ENCODE data around the gene JADE1.

Gene JADE1

DNA sequence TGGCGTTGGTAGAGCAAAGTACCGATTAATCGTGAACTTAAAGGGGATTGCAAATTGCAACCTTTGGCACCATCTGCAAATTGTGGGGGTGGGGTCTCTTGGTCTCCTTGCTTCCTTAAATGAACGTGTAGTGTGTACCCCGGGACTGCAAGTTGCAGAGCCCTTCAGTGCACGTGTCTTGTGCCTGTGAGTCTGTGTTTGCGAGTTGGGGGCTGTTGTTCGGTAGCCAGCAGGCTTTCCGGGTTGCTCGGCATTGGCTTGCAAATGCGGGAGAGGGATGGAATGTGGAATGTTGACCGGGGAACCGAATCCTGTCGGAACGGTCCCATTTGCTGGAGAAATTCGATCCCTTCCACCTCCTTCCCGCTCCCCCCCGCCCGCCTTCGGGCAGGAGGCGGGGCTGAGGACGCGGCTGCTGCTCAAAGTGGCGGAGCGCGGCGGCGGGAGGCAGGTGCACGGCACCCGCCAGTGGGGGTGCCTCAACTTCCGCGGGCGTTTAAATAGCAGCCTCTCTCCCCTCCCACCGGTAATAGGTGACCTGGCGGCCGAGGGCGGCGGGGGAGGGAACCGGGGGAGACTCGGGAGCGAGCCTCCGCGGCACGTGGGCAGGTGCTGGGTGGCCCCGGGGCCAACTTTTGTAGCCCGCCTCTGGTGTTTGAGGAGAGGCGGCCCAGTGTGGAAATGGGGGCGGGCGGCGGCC, 1.5 kb downstream of the JADE1 start:
- no peak for FAIRE-seq

DNA sequence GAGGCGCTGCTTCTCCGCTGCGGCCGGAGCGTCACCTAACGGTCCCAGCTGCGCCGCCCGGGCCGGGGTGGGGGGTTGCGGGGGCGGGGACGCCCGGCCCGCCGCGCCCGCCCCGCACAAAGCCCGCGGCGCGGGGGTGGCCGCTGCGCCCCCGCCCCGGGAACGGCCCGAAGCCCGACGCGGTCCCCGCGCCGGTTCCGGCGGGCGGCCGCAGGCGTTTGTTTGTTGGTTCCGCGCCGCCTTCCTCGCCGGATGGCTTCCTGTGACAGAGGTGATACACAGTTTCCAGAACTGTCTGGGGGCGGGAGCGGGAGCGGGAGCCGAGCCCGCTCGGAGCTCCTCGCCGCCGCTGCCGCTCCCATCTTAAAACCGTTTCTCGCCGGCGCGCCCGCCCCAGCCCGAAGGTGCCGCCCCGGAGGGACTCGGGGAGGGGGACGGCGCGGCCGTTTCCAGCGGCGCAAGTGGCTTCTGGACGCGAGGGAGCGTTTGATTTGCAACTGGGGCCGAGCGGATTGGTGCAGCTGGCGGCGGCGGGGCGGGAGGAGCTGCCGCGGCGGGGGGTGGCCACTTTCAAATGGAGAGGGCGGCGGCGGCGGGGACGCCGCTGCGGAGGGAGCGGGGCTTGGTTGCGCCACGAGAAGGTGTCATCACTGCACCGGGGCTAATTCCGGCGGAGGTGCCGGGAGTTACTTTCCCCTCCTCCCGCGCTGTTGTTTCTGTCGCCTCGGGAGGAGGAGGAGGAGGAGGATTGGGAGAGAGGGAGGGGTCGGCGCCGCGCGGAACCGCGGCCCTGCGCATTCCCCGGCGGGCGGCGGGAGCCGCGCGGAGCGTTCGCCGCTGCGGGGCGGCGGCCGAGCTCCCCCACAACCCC, 2.3 kb downstream of the JADE1 start:
- FAIRE-seq = no peak

DNA sequence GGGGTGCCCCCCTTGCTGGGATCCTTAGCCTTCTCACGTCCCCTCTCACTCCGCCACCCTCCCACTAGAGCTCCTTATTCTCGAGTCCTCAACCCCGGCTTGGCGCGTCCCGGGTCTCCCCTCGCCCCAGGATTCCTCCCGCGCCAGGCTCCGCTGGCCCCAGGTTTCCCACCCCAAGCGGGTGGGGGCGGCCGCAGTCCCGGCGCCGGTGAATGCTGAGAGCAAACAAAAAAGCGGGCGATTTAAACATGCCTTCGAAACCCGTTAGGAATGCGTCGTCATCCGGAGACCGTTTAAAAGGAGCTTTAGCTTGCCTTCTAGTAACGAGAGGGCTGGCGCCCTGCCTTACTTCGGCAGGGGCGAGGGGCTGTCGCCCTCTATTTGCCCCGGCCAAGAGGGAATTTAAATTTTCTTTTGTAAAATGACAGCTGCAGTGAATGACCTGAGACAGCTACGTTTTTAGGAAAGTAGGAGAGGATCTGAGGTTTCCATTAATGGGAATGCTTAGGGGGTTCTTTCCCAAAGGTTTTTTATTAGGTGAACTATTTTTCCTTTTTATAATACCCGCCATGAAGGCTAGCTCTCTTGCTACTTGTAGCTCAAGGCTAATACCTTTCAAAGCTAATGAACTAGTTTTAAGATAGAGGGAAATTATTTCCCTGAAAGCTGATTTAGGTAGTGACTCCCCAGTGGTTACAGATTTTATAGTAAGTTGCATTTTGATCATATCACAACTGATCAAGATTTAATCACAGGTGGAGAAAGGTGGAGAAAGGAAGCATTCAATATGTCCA, 3.1 kb downstream of the JADE1 start:
- no peak for FAIRE-seq

DNA sequence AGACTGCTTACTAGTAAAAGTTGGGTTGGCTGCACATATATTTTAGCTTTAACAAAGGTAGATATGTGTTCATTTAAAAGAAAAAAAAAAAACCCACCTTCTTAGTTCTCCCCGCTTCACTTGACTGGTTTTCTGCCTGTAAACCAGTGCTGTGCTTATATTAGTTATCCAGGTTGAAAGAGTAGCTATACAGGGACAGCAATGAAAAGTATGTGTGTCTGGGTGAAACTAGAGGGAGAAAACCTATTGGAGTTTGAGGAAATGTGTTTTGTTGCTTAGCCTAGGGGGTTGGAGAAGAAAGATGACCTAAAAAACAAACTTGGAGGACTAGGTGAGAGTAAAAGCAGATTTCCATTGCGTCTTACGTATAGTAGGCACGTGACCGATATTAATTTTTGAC, 4.5 kb downstream of the JADE1 start:
- FAIRE-seq = no peak

DNA sequence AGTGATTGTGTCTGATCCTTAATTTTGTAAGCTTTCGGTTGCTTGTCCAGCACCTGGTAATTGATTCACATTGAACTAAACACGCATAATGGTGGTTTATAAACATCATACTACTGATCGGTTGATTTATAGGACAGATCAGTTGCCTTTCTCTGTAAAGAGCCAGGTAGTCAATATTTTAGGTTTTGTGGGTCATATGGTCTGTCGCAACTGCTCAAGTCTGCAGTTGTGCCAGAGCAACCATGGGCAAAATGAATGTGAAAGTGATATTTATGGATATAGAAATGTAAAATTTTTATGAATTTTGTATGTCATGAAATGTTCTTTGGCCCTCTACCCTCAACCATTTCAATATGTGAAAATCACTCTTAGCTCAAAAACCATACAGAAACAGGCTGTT, 8.9 kb downstream of the JADE1 start:
- no peak for FAIRE-seq

DNA sequence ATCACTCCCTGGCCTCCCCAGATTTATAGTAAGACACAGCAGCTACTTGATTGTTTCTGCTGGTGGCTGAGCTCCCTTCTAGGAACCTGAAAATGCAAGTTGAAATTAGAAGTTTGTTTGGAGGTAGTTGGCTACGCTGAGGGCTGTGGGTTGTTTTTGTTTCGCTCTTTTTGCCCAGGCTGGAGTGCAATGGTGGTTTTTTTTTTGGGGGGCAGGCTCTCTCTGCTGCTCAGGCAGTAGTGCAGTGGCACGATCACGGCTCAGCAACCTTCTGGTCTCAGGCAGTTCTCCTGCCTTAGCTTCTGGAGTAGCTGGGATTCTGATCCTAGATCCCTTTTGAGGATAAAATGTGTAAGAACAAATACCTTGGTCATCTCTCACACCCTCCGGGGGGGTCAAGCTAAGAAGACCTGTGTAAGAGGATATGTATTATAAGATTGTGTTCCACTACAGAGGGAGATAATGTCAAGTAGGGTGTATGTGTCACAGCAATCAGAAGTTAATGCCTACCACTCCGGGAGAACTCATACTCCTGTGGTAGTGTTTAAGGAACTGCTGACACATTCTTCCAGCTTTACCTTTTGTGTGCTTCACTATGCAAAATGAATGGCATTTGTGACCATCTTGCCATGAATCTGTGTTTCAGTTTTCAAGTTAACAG, 9.7 kb downstream of the JADE1 start:
- FAIRE-seq = no peak

DNA sequence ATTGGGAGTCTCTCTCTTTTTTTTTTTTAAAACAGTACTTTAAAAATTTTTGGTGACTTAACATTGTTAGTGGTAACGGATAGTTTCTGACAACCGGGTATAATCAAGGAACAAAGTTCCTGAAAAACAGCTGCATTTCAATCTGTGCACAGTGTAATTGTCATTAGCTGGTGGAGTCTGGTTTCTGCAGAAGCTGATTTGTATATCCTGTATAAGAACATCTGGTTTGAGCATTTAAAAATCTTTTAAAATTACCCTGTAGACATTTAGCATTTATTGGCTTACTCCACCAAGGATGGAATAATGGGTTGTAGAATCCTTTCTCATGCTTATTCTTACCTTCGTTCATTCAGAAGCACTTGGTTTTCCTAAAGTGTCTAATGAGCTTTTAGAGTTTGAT, 11.2 kb downstream of the JADE1 start:
- FAIRE-seq = no peak

DNA sequence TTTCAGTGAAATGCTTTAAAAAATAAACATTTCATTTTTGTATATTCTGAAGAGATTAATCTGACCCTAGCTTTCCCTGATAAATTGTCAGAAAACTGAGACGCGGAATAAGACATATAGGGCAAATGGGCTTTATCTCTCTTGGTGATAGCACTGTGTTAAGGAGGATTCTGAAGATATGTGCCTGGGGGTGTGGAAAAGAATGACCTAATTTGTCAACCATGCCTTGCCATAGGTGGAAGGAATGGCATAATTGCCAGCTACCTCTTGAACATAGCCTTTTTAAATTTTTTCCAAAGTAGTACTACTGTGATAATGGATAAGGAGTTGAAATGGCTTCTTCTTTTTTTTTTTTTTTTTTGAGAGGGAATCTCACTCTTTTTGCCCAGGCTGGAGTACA, 11.7 kb downstream of the JADE1 start:
- FAIRE-seq = no peak

DNA sequence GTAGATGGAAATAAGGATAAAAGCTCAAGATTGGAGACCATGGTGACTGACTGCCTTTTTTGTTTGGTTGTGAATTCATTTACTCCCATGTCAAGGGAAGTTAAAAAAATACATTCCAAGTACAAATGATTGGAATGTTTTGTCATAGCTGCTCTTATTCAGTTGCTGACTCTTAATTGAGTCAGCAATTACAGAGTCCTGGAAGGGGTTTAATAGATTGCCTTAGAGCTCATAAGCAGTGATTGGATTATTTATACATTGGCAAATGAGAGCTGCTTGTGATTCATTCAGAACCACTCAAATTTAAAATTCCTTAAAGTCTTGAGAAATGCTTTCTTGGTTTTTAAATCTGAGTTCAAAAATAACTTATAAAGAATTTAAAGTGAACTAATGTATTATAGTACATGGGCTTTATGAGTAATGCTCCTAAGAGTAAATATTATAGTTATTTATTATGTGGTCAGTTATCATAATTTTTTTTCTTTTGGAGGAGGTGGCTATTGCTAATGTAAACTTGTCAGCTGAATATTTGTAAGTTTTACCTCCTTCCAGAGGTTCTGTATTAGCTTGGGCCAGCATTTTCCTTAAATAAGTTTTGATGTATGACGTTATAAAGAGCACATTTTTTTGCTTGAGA, 13.6 kb downstream of the JADE1 start:
- FAIRE-seq = no peak

DNA sequence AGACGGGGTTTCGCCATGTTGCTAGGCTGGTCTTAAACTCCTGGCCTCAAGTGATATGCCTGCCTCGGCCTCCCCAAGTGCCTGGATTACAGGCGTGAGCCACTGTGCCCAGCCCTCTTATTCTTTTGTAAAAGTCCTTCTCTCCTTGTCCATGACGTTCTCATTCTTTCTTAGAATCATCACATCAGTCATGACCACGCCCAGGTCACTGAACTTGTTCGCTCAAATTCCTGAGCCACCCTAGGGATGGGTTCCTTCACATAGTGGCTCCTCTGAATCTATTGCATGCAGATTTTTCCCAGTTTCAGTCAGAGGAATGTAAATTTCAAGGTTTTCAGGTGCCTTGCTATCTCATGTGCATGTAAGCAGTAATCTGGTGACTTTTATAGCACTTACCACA, 15.7 kb downstream of the JADE1 start:
- FAIRE-seq = no peak

DNA sequence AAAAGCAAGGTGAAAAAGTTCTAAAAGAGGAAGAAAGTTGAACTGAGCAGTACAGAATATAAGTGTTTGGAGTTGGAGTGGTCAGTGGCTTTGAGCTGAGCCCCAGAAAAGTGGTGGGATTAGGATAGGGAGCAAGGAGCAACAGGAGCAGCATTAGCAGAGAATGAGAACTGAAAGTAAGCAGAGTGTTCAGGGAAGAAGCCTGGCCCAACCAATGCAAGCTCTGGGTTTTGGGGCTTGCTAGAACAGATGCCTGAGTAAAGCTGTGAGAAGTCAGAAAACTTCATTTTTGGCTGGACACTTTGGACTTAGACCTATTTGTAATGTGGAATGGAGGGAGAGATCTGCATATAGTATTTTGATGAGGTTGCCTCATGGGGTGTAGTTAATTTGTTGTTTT, 17.8 kb downstream of the JADE1 start:
- no peak for FAIRE-seq

DNA sequence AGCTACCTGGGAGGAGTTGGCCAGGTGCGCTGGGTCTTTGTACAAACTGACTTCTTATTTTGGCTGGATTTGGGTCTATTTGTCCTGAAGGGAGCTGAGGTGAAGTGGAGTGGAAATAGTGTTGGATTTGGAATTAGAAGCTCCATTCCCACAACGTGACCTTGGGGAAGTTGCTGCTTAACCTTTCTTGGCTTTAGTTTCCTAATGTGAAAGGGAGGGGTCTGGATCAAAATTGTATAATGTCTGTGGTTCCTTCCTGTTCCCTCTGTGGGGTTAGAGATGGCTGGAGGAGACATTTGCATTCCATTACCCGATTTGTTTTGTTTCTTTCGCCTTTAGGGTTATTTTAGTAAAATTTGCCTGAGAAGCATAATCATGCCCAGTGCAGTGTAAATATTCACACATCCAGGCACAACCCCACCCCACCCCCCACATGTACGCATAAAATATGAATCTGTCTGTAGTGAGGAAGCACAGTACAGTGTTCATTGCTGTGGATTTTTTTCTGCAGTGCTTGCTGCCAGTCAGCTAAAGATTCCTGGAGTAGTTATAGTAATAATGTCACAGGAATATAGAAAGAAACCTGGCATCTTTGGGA, 21.5 kb downstream of the JADE1 start:
- no peak for FAIRE-seq

DNA sequence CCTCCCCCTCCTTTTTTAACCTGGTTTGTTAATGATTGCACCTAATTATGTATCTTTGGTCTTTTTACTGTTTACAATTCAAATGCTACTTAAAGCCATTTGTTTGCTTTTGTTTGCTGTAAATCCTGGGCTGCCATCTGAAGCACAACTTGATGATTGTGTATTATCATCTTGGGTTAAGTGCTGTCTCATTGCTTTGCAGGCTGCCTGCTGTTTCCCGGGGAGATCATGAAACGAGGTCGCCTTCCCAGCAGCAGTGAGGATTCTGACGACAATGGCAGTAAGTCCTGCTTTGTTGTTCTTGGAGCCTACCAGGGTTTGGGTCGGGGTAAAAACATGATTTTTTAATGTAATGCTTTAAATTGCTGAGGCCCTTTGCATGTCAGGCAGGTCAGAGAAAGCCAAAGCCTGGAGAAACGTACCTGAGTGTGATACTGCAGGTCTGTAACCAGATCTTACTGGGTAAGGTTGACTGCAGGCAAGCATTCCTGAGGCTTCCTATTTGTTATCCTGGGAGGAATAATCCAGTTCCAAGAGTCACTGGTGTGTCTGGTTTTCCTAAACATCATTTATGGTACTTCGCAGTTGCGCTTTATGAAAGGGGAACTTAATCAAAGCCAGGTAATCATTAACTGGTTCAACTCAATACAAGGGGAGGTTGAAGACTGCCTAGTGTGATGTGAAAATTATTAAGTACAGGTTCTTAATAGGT, 22.2 kb downstream of the JADE1 start:
- no peak for FAIRE-seq

DNA sequence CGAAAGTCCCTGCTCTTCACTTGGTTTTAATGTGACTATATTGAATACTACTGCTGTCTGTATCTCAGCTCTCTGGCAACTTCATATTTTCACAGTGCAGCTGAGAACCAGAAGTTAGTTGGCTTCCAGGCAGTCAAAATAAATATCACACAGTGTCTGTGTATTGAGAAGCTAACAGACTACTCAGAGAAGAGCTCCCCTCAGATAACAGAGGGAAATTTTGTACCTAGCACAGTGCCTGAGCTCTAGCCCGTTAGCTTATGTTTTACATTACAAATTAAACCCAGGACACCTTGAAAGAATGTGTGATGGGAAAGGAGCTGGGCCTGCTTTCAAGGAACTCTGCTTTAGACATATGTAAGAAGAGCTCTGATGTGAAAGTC, 22.7 kb downstream of the JADE1 start:
- FAIRE-seq = no peak

DNA sequence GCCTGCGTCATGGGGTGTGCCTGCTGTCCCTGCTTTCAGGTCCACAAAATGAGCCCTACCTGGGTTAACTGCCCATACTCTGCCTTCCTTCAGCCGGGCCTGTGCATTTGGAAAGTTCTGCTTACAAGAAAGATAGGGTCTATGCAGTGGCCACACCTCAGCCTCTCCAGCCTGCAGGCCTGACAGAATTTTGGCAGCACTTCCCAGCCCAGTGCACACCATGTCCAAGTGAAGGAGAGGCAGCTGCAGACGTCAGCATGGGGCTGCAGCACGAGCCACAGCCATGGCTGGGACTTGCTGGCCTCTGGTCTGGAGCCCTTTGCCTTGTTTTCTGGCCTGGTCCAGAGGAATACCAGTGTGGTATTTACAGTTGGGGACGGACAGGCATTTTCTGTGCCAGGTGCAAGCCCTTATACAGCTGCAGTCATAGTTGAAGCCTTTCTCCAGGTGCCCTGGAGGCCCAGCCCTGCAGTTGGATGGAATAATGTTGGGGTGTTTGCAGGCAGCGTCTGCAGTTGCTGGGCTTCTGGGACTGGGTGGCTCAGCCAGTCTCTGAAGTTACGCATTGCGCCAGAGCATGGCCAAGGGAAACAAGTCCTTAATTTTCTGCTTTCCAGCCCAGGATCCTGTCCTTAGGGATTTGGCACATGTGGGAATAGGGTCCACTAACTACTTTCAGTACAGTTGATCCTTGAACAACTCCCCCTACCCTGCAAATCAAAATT, 26.2 kb downstream of the JADE1 start:
- no peak for FAIRE-seq

DNA sequence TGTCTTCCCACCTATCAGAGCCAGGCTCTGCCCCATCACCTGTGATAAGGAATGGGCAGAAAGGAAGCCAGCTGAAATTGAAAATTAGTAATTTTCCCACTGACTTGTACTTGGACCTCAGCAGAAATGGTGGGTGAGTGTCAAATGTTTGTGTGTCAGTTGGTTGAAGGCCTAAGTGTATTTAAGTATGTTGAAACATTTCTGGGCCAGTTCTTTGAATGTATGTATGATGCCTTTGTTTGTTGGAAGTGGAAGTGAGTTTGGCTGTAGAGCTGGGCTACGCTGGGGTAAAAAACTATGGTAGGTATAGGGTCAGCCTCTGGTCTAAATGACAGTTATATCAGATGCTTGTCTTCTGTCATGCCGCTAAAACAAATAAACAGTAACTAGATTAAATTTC, 27.7 kb downstream of the JADE1 start:
- no peak for FAIRE-seq

DNA sequence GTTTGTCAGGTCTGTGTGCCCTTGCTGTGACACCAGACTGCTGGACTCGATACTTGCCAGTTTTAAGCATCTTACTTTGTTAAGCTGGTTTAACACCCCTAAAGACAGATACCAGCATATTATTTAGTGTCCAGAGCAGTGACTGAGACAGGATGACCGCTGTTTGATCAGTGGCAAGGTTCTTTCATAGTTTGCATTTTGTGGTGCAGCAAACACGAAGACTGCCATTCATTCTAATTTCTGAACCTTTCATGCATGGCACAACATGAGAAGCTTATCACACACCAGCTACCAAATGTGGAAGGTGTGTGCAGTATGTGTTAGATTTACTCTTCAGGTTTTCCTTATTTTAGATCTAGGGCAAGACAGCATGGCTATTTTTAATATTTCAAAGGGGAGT, 28.2 kb downstream of the JADE1 start:
- no peak for FAIRE-seq

DNA sequence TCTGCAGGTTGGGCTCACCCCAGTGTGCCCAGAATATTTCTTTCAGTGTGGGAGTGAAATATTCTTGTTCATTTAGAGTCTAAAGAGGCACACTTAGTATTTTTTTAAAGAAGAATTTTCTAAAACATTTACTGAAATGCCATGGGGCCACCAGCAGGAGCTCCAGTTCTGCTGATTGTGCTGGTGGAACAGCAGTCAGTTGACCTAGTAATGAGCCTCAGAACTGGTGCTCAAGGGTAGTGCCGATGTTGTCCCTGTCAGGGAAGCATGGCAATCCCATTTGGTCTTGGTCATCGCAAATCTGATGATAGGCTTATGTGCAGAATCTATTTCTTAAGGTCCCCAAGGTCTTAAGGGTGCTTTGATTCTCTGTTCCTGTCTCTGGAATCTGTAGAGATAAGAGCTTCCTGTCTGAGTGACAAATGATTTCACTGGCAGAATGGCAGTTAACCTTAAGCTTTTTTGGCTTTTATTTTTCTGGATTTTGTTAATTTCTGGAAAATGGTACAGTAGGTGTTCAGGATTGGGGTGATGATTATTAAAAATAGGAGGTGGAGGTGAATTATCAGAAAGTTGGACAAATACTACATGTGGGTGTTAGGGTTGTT, 31.3 kb downstream of the JADE1 start:
- no peak for FAIRE-seq

DNA sequence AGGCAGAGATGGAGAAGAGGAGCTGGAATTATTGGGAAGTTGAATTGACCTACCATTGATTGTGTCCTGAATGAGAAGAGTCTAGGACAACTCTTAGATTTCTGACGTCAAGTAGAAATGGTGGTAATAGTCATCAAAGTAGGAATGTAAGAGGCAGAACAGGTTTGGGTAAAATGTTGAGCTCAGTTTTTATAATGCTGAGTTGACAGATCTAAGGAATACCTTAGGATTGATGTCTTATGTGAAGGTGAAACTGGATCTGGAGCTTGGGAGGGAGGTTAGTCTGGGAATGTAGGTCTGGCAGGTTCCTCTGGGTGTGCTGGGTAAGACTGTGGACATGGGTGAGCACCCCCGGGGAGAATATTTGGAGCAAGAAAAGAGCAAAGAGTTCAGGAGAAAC, 31.9 kb downstream of the JADE1 start:
- FAIRE-seq = no peak

DNA sequence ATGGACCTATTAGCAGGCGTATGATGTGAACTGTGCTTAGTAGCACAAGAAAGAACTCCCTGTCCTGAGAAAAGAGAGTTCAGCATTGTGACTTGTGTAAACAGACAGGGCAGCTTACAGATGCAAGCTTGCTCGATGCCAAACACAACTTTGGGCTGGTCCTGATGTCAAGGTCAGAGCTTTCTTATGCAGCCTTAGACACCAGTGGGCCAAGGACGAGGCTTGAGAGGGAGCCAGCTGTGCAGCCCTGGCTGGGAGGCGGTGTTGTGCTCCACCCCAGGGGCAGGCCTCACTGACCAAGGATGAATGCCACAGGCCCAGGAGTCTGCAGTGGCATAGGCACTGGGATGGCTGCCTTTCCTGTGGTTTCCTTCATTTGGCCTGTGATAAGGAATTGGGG, 35.4 kb downstream of the JADE1 start:
- no peak for FAIRE-seq
